Fibroblast of skin of back (primary cell): ENCODE measurements around the gene BCORL1.

ENCODE experiments used
- DNase-seq: peaks from one replicate; pipeline ENCODE4 v3.0.0-alpha.2; 2013

Gene BCORL1

DNA sequence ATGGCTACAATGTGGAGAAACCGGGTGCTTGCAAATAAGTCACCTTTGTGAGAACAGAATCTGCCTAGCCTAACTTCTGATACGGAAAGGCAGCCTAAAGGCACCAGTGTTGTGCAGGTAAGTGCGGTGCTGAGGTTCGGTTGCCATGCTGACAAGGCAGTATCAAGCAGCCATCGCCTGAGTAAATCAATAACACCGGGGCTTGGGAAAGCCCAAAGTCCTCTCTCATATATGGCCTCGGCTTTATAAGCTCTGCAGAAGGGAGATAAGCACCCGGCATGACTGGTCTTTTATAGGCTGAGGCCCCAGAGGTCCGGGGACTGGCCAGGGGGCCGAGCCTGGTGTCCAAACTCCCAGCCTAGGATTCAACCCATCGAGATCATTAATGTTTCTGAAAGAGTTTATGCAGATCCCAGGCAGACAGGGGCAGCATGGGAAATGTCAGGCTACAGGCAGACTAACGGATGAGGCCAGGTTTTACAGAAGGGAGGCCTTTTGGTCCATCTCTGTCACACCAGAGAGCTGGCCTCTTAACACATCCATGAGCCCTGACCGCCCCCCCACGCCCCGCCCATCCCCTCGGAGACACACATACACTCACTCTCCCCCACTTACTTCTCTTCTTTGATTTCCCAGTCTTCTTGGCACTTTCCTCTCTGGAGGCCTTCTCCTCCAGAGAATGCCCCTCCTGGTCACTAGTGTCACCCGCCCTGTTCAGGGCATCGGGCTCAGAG lies 89.3 kb downstream of the BCORL1 start:
- DNase-seq, result no peak

- DNase-seq, result no peak
These were observed 89.9 kb downstream of the BCORL1 start for GRCh38 chrX:130072345-130072740.

DNA sequence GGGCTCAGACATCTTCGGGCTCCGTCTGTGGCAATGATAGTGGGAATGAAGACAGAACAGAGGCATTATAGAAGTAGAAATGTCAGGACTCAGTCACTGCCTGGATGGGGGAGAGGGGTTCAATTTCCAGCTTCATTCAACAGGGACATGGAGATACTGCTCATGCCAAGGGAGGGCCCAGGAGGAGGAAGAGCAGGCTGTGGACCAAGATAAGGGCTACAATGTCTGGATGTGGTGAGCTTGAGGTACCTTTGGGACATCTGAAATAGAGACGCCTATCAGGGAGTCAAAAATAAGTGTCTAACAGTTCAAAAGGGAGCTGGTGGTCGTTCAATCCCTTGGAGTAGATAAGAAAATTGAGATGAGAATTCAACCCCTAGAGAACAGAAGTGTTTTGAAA lies 93.3 kb downstream of the BCORL1 start:
- no peak for DNase-seq

GRCh38 chrX:130079824-130080406 lies 97.5 kb downstream of the BCORL1 start:
- peak; percentile 70 for DNase-seq

DNA sequence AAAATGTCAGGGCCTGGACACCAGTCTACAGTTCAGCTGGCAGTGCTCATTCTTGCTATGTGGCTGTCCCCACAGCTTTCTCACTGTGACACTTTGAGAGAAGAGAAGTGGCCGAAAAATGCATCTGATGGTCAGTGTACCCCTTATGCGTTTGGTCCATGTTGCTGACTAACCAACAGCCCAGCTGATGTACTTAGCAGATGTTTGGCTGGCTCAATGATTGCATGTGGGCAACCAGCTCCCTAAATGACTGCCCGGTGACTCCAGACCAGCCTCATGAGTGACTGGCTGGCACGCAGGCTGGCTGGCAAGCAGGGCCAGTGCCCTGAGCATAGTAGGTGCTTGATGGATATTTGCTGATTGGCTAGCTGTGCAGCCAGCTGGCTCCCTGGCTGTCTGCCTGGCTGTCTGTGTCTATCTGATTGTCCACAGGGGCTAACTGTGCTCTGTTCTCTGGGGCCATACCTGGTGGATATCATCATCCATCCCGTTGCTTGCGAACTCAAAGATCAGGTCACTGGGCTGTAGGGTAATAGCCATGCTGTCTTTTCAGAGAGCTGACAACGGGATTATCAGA lies 98.4 kb downstream of the BCORL1 start:
- DNase-seq, result no peak

GRCh38 chrX:130081421-130082045 lies 99.1 kb downstream of the BCORL1 start:
- peak; percentile 56 for DNase-seq

GRCh38 chrX:130082244-130083106 lies 100.0 kb downstream of the BCORL1 start:
- DNase-seq, result peak; percentile 46

DNA sequence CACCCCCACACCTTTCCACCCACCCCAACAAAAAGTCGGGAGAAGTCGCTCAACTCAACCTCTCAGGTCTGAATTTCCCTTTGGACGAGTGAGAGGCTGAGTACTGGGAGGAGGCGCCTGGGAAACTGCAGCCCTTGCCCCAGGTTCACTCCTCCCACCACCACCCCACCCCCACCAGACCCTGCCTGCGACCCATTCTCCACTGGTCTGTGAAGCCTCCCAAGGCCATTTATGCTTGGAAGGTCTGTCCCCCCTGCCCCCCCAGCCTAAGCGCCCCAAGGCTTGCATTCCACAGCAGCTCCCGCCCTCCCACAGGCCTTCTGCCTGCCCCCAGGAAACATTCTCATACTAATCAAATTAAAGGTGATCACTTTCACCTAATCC lies 100.7 kb downstream of the BCORL1 start:
- no peak for DNase-seq

DNA sequence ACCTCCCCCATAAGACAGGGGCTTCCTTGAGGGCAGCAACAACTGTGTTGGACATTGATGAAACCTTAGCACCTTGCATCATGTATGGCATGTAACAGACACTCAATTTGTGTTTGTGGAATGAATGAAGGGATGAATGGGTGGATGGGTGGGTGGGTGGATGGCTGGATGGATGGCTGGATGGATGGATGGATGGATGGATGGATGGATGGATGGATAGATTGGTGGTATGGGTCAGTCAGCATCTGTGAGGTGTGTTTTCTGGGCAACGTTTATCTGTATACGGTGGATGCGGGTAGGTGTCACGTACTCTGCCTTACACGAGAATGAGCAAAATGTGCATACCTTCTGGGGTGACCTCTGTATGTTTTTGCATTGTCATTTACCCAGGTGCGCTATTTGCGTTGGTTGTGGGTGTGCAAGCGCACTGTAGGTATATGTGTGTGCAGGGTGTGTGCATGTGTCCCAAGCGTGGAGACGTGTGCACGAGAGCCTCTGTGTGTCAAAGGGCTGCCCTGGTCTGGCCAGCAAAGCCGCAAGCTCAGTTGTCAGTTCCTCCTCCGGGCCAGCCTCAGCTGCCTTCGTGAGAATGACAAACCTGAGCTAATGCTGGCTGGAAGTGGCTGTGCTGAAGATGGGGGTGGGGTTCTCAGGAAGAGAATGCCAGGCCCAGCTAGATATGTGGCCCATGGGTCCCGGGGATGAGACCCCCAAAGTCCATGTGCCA lies 101.4 kb downstream of the BCORL1 start:
- no peak for DNase-seq

DNA sequence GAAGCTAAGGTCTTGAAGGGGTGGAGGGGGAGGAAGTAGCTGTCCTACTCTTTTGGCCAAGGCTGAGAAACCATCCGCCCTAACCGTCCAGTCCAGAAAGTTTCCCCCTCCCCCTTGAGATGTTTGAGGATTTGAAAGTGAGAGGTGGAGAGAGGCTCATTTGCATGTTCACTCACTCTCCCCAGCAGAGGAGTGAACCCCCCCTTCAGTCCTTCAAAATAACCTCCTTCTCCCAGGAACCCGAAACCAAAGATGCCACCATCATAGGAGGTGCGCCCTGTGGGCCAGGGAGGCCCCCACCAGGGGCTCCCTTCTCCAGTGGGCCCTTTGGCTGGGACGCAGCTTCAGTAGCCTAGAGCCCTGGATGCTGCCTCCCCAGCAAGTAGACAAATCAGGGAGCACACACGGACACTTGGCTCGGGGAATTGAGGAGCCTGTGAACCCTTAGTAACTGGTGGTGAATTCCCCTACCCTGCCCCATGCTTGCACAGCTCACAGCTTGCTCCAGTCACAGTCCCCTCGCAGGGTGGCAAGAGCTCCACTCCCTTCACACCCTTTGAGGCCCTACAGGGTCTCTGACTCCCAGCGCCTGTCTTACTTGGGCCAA lies 102.3 kb downstream of the BCORL1 start:
- no peak for DNase-seq

- DNase-seq, result peak; percentile 42
These were observed 103.4 kb downstream of the BCORL1 start for GRCh38 chrX:130085551-130086446.

DNA sequence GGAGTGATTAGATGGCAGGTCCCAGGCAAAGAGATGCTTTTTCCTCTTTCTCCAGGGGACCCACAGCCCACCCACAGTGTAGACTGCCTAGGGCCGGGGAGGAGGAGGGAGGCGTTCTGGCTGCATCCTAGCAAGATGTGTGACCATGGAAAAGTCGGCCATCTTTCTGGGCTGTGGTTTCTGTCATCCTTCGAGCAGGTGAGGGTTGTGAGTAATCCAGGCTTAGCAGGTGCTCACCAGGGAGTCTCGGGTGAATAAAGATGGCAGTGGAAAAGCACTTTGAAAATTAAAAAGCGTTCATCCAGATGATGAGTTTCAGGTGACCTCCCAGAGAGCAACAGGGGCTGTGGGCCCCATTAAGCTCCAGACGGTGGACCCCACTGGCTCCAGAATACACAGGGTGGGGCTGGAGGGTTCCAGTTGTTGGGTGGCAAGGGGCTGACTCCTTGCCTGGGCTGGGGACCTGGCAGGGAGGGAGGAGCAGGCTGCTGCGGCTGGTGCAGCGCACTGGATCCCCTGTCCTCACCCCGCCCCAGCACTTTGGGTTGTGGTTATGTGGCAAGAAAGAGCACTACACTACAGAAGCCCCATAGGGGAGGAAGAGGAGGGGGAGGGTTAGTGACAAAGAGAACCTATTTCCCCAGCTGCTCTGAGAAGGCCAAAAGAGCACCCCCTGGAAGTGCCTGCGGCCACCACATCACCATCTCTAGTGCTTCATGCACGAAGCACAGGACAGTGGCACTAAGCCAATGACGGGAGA lies 104.2 kb downstream of the BCORL1 start:
- no peak for DNase-seq

GRCh38 chrX:130090364-130090763 lies 107.9 kb downstream of the BCORL1 start:
- no peak for DNase-seq

DNA sequence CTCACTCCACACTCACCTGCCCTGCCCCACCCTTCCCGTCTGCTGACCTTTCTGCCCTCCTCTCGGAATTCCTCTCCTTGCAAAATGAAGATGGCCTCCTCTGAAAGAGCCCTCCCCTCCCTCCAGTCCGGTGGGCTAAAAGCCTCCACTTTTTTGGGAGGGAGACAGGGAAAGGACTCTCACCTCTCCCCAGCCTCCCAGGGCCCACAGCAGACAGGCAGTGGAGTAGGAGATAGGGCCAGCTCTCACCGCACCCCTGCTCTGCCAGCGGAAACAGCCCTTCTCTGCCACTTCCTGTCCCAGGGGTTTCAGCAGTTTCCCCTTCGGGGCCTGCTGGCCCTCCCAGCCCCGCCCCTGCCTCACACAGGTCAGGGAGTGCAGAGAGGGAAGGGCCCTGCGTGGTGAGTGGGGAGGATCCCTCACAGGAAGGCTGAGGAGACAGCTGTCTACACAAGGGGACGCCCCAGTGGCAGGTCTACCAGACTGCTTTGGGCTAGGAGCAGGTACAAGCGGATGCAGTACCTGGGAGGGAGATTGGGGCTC lies 109.6 kb downstream of the BCORL1 start:
- DNase-seq, result no peak

DNA sequence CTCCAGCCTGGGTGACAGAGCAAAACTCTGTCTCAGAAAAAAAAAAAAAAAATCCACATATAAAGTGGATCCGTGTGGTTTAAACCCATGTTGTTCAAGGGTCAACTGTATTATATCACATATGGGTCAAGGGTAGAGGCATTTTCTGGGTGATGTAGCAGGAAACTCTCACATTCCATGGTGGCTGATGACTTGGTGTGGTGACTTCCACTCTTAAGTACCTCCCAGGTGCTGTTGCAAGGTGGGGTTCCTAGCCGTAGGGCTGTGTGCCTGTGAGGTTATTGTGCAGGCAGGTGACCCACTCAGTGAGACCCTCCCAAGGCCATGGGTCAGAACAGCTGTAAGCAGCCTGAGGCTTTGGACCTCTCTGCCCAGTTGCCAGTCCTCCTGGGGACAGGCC lies 110.8 kb downstream of the BCORL1 start:
- DNase-seq, result no peak

GRCh38 chrX:130094696-130095095 lies 112.3 kb downstream of the BCORL1 start:
- no peak for DNase-seq

DNA sequence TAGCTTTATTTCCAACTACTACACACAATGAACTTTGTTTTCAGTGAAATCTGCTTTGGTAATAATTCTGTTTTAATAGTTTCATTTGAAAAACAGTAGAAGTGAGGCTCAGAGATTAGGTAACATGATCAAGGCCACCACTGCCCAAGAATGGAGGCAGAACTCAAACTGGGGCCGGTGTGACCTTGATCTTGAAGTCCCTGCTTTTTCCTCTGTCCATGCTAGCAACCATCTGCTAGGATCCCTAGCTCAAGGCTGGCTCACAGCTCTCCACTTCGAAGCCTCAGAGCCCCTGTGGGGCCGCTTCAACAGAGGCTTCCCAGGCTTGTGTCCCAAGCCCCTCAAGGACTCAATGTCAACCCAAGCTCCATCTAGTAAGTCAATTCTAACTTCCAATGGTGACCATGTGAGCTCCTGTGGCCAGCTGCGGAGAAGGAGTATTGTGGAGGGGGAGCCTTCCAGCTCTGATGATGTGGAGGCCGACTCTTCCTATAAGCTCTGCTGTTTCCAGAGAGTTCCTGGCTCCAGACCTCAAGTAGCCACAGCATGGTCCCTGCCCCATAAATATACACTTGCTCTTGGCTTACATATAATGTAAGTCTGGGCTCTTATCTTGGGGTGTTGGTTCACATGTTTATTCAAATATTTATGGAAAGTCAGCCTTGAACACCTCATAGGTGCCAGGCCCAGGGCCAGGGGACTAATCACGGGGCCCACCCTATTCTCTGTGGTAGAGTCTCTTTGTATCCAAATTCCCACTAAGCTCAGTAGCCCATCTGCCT lies 113.0 kb downstream of the BCORL1 start:
- no peak for DNase-seq

- DNase-seq, result no peak
These were observed 115.2 kb downstream of the BCORL1 start for GRCh38 chrX:130097507-130098209.
